GM12878 (cell line): ENCODE results near the gene IKZF1. TPM values are rescaled to one million over a fixed set of nuclear protein-coding genes. Genes with fewer than 3 reads are reported as not detected.

Experiments
- ATAC-seq: fragments of 200-7000 bp; cut with Tn5 transposase; 3 replicates; pipeline ENCODE4 v1.9.1; 2020; ENCODE audit warnings: mild to moderate bottlenecking, moderate library complexity
- BruUV-seq: library from RNA; stranded (reverse); fragments of 400-500 nt; replicated peaks from 2 replicates; lab custom pipeline; 2021; lab: Mats Ljungman, UMichigan
- CTCF ChIA-PET: fragments of 300-600 bp; sonication (Branson Sonifier 250); formaldehyde crosslinking; extraction: SDS; loops from one replicate; lab custom pipeline; 2021; ENCODE audit warnings: inconsistent platforms; lab: Yijun Ruan, JAX
- POLR2A ChIA-PET: fragments of 350-600 bp; formaldehyde crosslinking; extraction: SDS; loops from one replicate; lab custom pipeline; 2021; ENCODE audit warnings: inconsistent platforms; lab: Charles Lee
- RAD21 ChIA-PET: fragments of 300-600 bp; sonication (Branson Sonifier 250); formaldehyde crosslinking; loops from one replicate; lab custom pipeline; 2023; ENCODE audit warnings: antibody characterized with exemption; ENCODE audit not compliant: unreplicated experiment; lab: Charles Lee
- SMC1A ChIA-PET: fragments of 300-600 bp; sonication (Branson Sonifier 250); formaldehyde crosslinking; loops from one replicate; lab custom pipeline; 2023; ENCODE audit not compliant: unreplicated experiment, uncharacterized antibody; lab: Charles Lee
- DNase-seq: peaks from one replicate; pipeline ENCODE4 v3.0.0-alpha.2; 2011; ENCODE audit warnings: low read depth, low spot score
- FAIRE-seq: peaks from 3 replicates; lab custom pipeline; 2011; peaks lifted over from hg19 to GRCh38; lab: Jason Lieb, UNC
- H2AFZ ChIP-seq: 2 replicates; pipeline ENCODE4 v1.6.0; 2011; ENCODE audit warnings: low read depth, low read length, control low read depth; ENCODE audit not compliant: control insufficient read depth
- H3K27ac ChIP-seq: 2 replicates; pipeline ENCODE4 v1.5.1; 2011; ENCODE audit warnings: control low read depth; ENCODE audit not compliant: control insufficient read depth, insufficient read depth
- H3K27me3 ChIP-seq, 2 experiments: replicated peaks in 1 of 2; 2 replicates each; pipeline versions ENCODE4 v1.6.0 to v1.6.1; 2011; ENCODE audit warnings: low read length in 1 of 2; ENCODE audit not compliant: control insufficient read depth in 2 of 2, insufficient read depth in 2 of 2
- H3K36me3 ChIP-seq, 2 experiments: 2 replicates each; pipeline ENCODE4 v1.5.1; 2011; ENCODE audit warnings: low read length in 1 of 2; ENCODE audit not compliant: control insufficient read depth in 2 of 2, insufficient read depth in 2 of 2
- H3K4me1 ChIP-seq: 2 replicates; pipeline ENCODE4 v1.6.1; 2011; ENCODE audit warnings: mild to moderate bottlenecking, low read length, moderate library complexity, mixed read lengths; ENCODE audit not compliant: control insufficient read depth, insufficient read depth
- H3K4me2 ChIP-seq: 2 replicates; pipeline ENCODE4 v1.6.0; 2011; ENCODE audit warnings: control low read depth; ENCODE audit not compliant: control insufficient read depth, insufficient read depth
- H3K4me3 ChIP-seq: fragments of 200-600 bp; sonication (generic); 2 replicates; pipeline ENCODE4 v1.5.1; 2016
- H3K79me2 ChIP-seq: 2 replicates; pipeline ENCODE4 v1.6.0; 2011; ENCODE audit warnings: low read length; ENCODE audit not compliant: control insufficient read depth, insufficient read depth
- H3K9ac ChIP-seq: 2 replicates; pipeline ENCODE4 v1.8.0; 2011; ENCODE audit warnings: low read length, control low read depth, mixed read lengths; ENCODE audit not compliant: control insufficient read depth, insufficient read depth
- H3K9me3 ChIP-seq: replicated peaks from 3 replicates; pipeline ENCODE4 v1.5.1; 2011; ENCODE audit warnings: mild to moderate bottlenecking, low read length; ENCODE audit not compliant: control insufficient read depth, insufficient read depth
- H4K20me1 ChIP-seq: 2 replicates; pipeline ENCODE4 v1.6.0; 2011; ENCODE audit not compliant: control insufficient read depth, insufficient read depth
- BCL11A ChIP-seq: IDR thresholded peaks from 2 replicates; pipeline ENCODE4 v1.6.1; 2011; ENCODE audit warnings: low read depth, low read length
- EED ChIP-seq: sonication (generic); IDR thresholded peaks from 2 replicates; pipeline ENCODE4 v1.6.1; 2016; ENCODE audit warnings: antibody characterized with exemption, low read depth
- ESRRA ChIP-seq: IDR thresholded peaks from 2 replicates; pipeline ENCODE4 v1.6.1; 2012; ENCODE audit warnings: mild to moderate bottlenecking, low read length, improper control_type of control experiment
- FOS ChIP-seq: IDR thresholded peaks from 3 replicates; pipeline ENCODE4 v1.6.1; 2011; ENCODE audit warnings: borderline replicate concordance; ENCODE audit not compliant: insufficient read length; ENCODE audit errors: extremely low read depth
- HCFC1 ChIP-seq: fragments of 150-350 bp; IDR thresholded peaks from 2 replicates; pipeline ENCODE4 v1.6.1; 2014; ENCODE audit warnings: low read length
- MLLT1 ChIP-seq: fragments of 450-650 bp; IDR thresholded peaks from 2 replicates; pipeline ENCODE4 v1.6.1; 2016; ENCODE audit warnings: mild to moderate bottlenecking
- MYC ChIP-seq: IDR thresholded peaks from 2 replicates; pipeline ENCODE4 v1.6.1; 2011; ENCODE audit warnings: mild to moderate bottlenecking, low read length, moderate library complexity, inconsistent platforms; ENCODE audit not compliant: insufficient read depth, insufficient replicate concordance, insufficient read length, severe bottlenecking
- TAF1 ChIP-seq: IDR thresholded peaks from 2 replicates; pipeline ENCODE4 v1.6.1; 2011; ENCODE audit warnings: mild to moderate bottlenecking, low read depth, low read length, borderline replicate concordance
- TBL1XR1 ChIP-seq: IDR thresholded peaks from 2 replicates; pipeline ENCODE4 v1.6.1; 2012; ENCODE audit warnings: low read depth, low read length, improper control_type of control experiment
- ZNF217 ChIP-seq: fragments of 450-650 bp; IDR thresholded peaks from 2 replicates; pipeline ENCODE4 v1.6.1; 2017; ENCODE audit warnings: antibody characterized with exemption, mild to moderate bottlenecking
- WGBS: methylation state at CpG from one replicate; pipeline ENCODE4 v1.1.6; 2016; ENCODE audit warnings: low lambda C conversion rate; ENCODE audit not compliant: insufficient replicate concordance, insufficient coverage; ENCODE audit errors: missing lambda C conversion rate; 5-methylcytosine and 5-hydroxymethylcytosine counted together
- in situ Hi-C: fragments of 300-500 bp; cut with MboI; formaldehyde crosslinking; loops from 9 replicates; pipeline ENCODE4 v1.14.3; 2018; ENCODE audit warnings: mixed read lengths
- intact Hi-C: fragments of 100-400 bp; cut with micrococcal nuclease; formaldehyde crosslinking; loops from one replicate; pipeline ENCODE4 v1.14.2; 2022; ENCODE audit not compliant: unreplicated experiment
- polyA plus RNA-seq, 11 experiments: library from polyadenylated mRNA; depleted of rRNA in 4 of 11; unstranded in 6 of 11; stranded (reverse) in 5 of 11; fragments of >200 nt; fragmentation: Nextera tagmentation in 4 of 11; fragmentation: Illumina TruSeq in 1 of 11; extraction: Ambion mirVana in 4 of 11; extraction: Trizol in 1 of 11; gene quantifications; 1 replicate in 1 of 11; 2 replicates in 10 of 11; pipeline versions ENCODE4 v1.2.1 to v1.2.3, GENCODE V29; 2011 to 2016; ENCODE audit warnings: inconsistent platforms in 2 of 11, missing spikeins in 2 of 11, low read depth in 1 of 11
- total RNA-seq, 4 experiments: library from RNA; depleted of rRNA in 3 of 4; stranded (reverse); fragments of >200 nt in 3 of 4; fragmentation: Illumina TruSeq in 1 of 4; extraction: Trizol in 1 of 4; gene quantifications; 2 replicates each; pipeline versions ENCODE4 v1.2.1 to v1.2.3, GENCODE V29; 2013 to 2021

Gene IKZF1
- total and polyA plus RNA-seq, 10 of the 15 experiments (the other 5 are each of a cell fraction or from before 2014, with no cell fraction given): 27.2 to 125 (median 71.6) TPM

GRCh38 chr7:50358779-50359178 is 54.3 kb downstream of the IKZF1 start:
- RAD21 ChIA-PET: interaction anchor here (1.2 to 1.3 kb wide), 2 partner anchors 10 to 12 kb away, joined by 3 to 5 read pairs; no protein-coding TSS in a partner anchor
- Histone ChIP-seq H3K4me3 (no peak overlapping the region), H3K4me2 (no peak overlapping the region), H2AFZ (no peak overlapping the region), H3K4me1 (no peaks in the 10 kb centered on the region), H4K20me1 (no peaks in the 10 kb centered on the region), H3K79me2 (no peaks in the 10 kb centered on the region; the same call in 1 of the 2 replicates), H3K27ac (no peak overlapping the region), H3K27me3 (no peaks in the 10 kb centered on the region), H3K9me3 (no peaks in the 10 kb centered on the region; the same call in 2 of the 3 replicates), H3K36me3 (peaks cover 5 to 32% of the 10 kb centered on the region in 2 experiments), H3K9ac (no peak overlapping the region)
- TF ChIP-seq ESRRA: no peak
- TF ChIP-seq TAF1: no peak
- ATAC-seq: no peak
- FAIRE-seq: no peak
- SMC1A ChIA-PET: interaction anchor here (0.8 to 1.9 kb wide), 9 partner anchors 8 to 159 kb away, joined by 3 to 6 read pairs (median 3); no protein-coding TSS in a partner anchor
- CTCF ChIA-PET: interaction anchor here (1.2 to 1.4 kb wide), 2 partner anchors 10 kb away, joined by 3 to 4 read pairs; no protein-coding TSS in a partner anchor
- DNase-seq: no peak
- POLR2A ChIA-PET: no interaction called here
- in situ Hi-C loops (no loop called here), intact Hi-C loops (no loop called here)
- BruUV-seq: no TSS peak
- whole genome bisulfite sequencing: 75% methylated on average over 5 of the region's 5 CpGs

GRCh38 chr7:50359258-50359994 is 54.9 kb downstream of the IKZF1 start:
- POLR2A ChIA-PET: no interaction called here
- TF ChIP-seq ZNF217 (no peak), MLLT1 (no peak), HCFC1 (no peak), EED (no peak), MYC (no peak), TBL1XR1 (no peak), BCL11A (no peak), FOS (no peak)

More at GRCh38 chr7:50359258-50359994, 54.9 kb downstream of the IKZF1 start:
- no peak for ATAC-seq
- Histone ChIP-seq H3K4me2 (no peak overlapping the region), H3K4me1 (no peaks in the 10 kb centered on the region), H3K36me3 (peaks cover 5 to 29% of the 10 kb centered on the region in 2 experiments), H3K9ac (no peak overlapping the region), H4K20me1 (no peaks in the 10 kb centered on the region), H3K27me3 (no peaks in the 10 kb centered on the region), H3K79me2 (no peaks in the 10 kb centered on the region; the same call in 1 of the 2 replicates), H3K27ac (no peak overlapping the region), H3K4me3 (no peak overlapping the region), H2AFZ (no peak overlapping the region), H3K9me3 (no peaks in the 10 kb centered on the region; the same call in 2 of the 3 replicates)
- no peak for FAIRE-seq
- in situ Hi-C loops: no loop called here
- intact Hi-C loops: no loop called here
- ChIA-PET RAD21 (interaction anchor here (1.2 kb wide), 1 partner anchor 86 kb away, joined by 4 read pairs; no protein-coding TSS in a partner anchor), CTCF (interaction anchor here (1.4 kb wide), 1 partner anchor 9 kb away, joined by 4 read pairs; no protein-coding TSS in a partner anchor), SMC1A (interaction anchor here (0.6 to 1.9 kb wide), 8 partner anchors 39 to 221 kb away, joined by 3 to 6 read pairs (median 4); no protein-coding TSS in a partner anchor)
- BruUV-seq: no TSS peak
- no peak for DNase-seq
- WGBS: 79% methylated on average over 9 of the region's 9 CpGs
